Keratinocyte (primary cell): ENCODE results near the gene ECHDC3. TPM values are rescaled to one million over a fixed set of nuclear protein-coding genes. Genes with fewer than 3 reads are reported as not detected.

ENCODE experiments used
- DNase-seq: peaks from one replicate; pipeline ENCODE4 v3.0.0-alpha.2; 2011; ENCODE audit warnings: low read depth, missing footprints, low spot score
- FAIRE-seq: peaks from 2 replicates; lab custom pipeline; 2011; peaks lifted over from hg19 to GRCh38; lab: Jason Lieb, UNC
- H2AFZ ChIP-seq: 2 replicates; pipeline ENCODE4 v1.6.0; 2012; ENCODE audit warnings: low read length, control low read depth, inconsistent platforms; ENCODE audit not compliant: control insufficient read depth
- H3K27ac ChIP-seq: 2 replicates; pipeline ENCODE4 v1.5.1; 2011; ENCODE audit warnings: low read length; ENCODE audit not compliant: control insufficient read depth, insufficient read depth
- H3K27me3 ChIP-seq: 3 replicates; pipeline ENCODE4 v1.6.0; 2011; ENCODE audit warnings: low read length; ENCODE audit not compliant: control insufficient read depth, insufficient read depth; ENCODE audit errors: extremely low read depth
- H3K36me3 ChIP-seq, 2 experiments: 2 replicates in 1 of 2; 3 replicates in 1 of 2; pipeline ENCODE4 v1.5.1; 2011; ENCODE audit warnings: low read length in 2 of 2, mild to moderate bottlenecking in 1 of 2; ENCODE audit not compliant: control insufficient read depth in 2 of 2, insufficient read depth in 2 of 2; ENCODE audit errors: extremely low read depth in 1 of 2
- H3K4me1 ChIP-seq: 3 replicates; pipeline ENCODE4 v1.5.1; 2011; ENCODE audit warnings: low read length; ENCODE audit not compliant: control insufficient read depth, insufficient read depth; ENCODE audit errors: extremely low read depth
- H3K4me2 ChIP-seq: 3 replicates; pipeline ENCODE4 v1.6.0; 2011; ENCODE audit warnings: low read depth, low read length; ENCODE audit not compliant: control insufficient read depth, insufficient read depth; ENCODE audit errors: extremely low read depth
- H3K4me3 ChIP-seq, 3 experiments: fragments of 200-600 bp in 1 of 3; sonication (generic) in 1 of 3; 2 replicates in 2 of 3; 3 replicates in 1 of 3; pipeline ENCODE4 v1.5.1; 2011 to 2016; ENCODE audit warnings: low read length in 3 of 3, mild to moderate bottlenecking in 3 of 3, control low read depth in 2 of 3, inconsistent platforms in 1 of 3, low read depth in 1 of 3, mixed read lengths in 1 of 3, mixed run types in 1 of 3, moderate library complexity in 1 of 3; ENCODE audit not compliant: control insufficient read depth in 2 of 3, insufficient read depth in 2 of 3; ENCODE audit errors: extremely low read depth in 1 of 3
- H3K79me2 ChIP-seq: 2 replicates; pipeline ENCODE4 v1.6.0; 2012; ENCODE audit warnings: low read length; ENCODE audit not compliant: control insufficient read depth, insufficient read depth
- H3K9ac ChIP-seq: 3 replicates; pipeline ENCODE4 v1.6.0; 2011; ENCODE audit warnings: low read length; ENCODE audit not compliant: control insufficient read depth, insufficient read depth; ENCODE audit errors: extremely low read depth
- H3K9me1 ChIP-seq: 3 replicates; pipeline ENCODE4 v1.6.0; 2011; ENCODE audit warnings: low read length; ENCODE audit not compliant: control insufficient read depth, insufficient read depth; ENCODE audit errors: extremely low read depth
- H3K9me3 ChIP-seq: 2 replicates; pipeline ENCODE4 v1.5.1; 2012; ENCODE audit warnings: low read depth, low read length; ENCODE audit not compliant: control insufficient read depth
- H4K20me1 ChIP-seq: 3 replicates; pipeline ENCODE4 v1.6.0; 2011; ENCODE audit warnings: low read length; ENCODE audit not compliant: control insufficient read depth, insufficient read depth; ENCODE audit errors: extremely low read depth
- CTCF ChIP-seq, 3 experiments: IDR thresholded peaks in 1 of 3; conservative IDR thresholded peaks in 1 of 3; optimal IDR thresholded peaks in 1 of 3; 2 replicates in 2 of 3; 3 replicates in 1 of 3; pipeline versions ENCODE3 to v1.5.1; 2011; ENCODE audit warnings: low read length in 3 of 3, mild to moderate bottlenecking in 3 of 3, moderate library complexity in 2 of 3, control low read depth in 1 of 3, inconsistent platforms in 1 of 3; ENCODE audit not compliant: insufficient read depth in 2 of 3; ENCODE audit errors: extremely low read depth in 1 of 3
- EZH2 ChIP-seq: IDR thresholded peaks from one replicate; pipeline ENCODE4 v1.6.1; 2012; ENCODE audit warnings: inconsistent platforms, mild to moderate bottlenecking, low read length, moderate library complexity
- dilution Hi-C: fragments of 300-500 bp; cut with MboI; formaldehyde crosslinking; loops from one replicate; pipeline ENCODE4 v1.7.0; 2020; ENCODE audit warnings: low sequenced_read_pairs; ENCODE audit not compliant: extremely low pct_ligation_motif_present
- polyA plus RNA-seq, 5 experiments: library from polyadenylated mRNA; depleted of rRNA in 3 of 5; stranded (reverse) in 3 of 5; stranded (forward) in 1 of 5; unstranded in 1 of 5; fragments of >200 nt; gene quantifications; 1 replicate in 1 of 5; 2 replicates in 3 of 5; 3 replicates in 1 of 5; pipeline versions ENCODE4 v1.2.1 to v1.2.3, GENCODE V29; 2011 to 2012; ENCODE audit warnings: missing spikeins in 2 of 5, low read depth in 1 of 5, low replicate concordance in 1 of 5

The ECHDC3 gene
- polyA plus RNA-seq, 1 donor (not counting 4 experiments of a cell fraction or from before 2014, with no cell fraction given): 3.5 TPM

- Histone ChIP-seq H3K36me3 (no peaks in the 10 kb centered on the region), H2AFZ (no peak overlapping the region), H3K79me2 (no peaks in the 10 kb centered on the region), H3K9me3 (no peaks in the 10 kb centered on the region), H3K9ac (no peak overlapping the region), H3K4me3 (no peak overlapping the region), H3K9me1 (no peaks in the 10 kb centered on the region), H3K27me3 (no peaks in the 10 kb centered on the region), H3K4me1 (no peaks in the 10 kb centered on the region), H4K20me1 (no peaks in the 10 kb centered on the region), H3K4me2 (no peak overlapping the region), H3K27ac (no peak overlapping the region)
- dilution Hi-C loops: no loop called here
- no peak for FAIRE-seq
- no peak for DNase-seq
- TF ChIP-seq CTCF (optimal IDR thresholded peaks at IDR 0.05 in 1 of 3, IDR thresholded peaks at IDR 0.05 in 1 of 3, conservative IDR thresholded peaks at IDR 0.05 in 1 of 3; ENCODE audit: extremely low read depth in 1 of 3, insufficient read depth in 2 of 3, low read length in 3 of 3): no peak
- TF ChIP-seq EZH2: no peak
Measured at GRCh38 chr10:11723359-11723758, 18.8 kb upstream of the ECHDC3 start.

- dilution Hi-C loops: no loop called here
- H3K27me3 ChIP-seq: no peaks in the 10 kb centered on the region
- no peak overlapping the region for H3K4me2 ChIP-seq
- H3K27ac ChIP-seq: no peak overlapping the region
- H3K4me1 ChIP-seq: no peaks in the 10 kb centered on the region
- H3K9ac ChIP-seq: no peak overlapping the region
- DNase-seq: no peak
- H3K79me2 ChIP-seq: no peaks in the 10 kb centered on the region
- no peak overlapping the region for H3K4me3 ChIP-seq
- H2AFZ ChIP-seq: no peak overlapping the region
- H3K36me3 ChIP-seq: no peaks in the 10 kb centered on the region
- H3K9me3 ChIP-seq: peaks cover 2% of the 10 kb centered on the region
- no peaks in the 10 kb centered on the region for H4K20me1 ChIP-seq
- H3K9me1 ChIP-seq: no peaks in the 10 kb centered on the region
- FAIRE-seq: no peak
- peak; percentile 63 to 77 (median 69) for TF ChIP-seq CTCF (optimal IDR thresholded peaks at IDR 0.05 in 1 of 3, IDR thresholded peaks at IDR 0.05 in 1 of 3, conservative IDR thresholded peaks at IDR 0.05 in 1 of 3; ENCODE audit: extremely low read depth in 1 of 3, insufficient read depth in 2 of 3, low read length in 3 of 3)
- no peak for TF ChIP-seq EZH2
Measured at GRCh38 chr10:11724938-11725776, 17.0 kb upstream of the ECHDC3 start.
